Endodermal cell (in vitro differentiated cells): ENCODE measurements around the gene ZRANB3. TPM values are rescaled to one million over a fixed set of nuclear protein-coding genes. Genes with fewer than 3 reads are reported as not detected.

Source experiments
- DNase-seq: peaks from one replicate; pipeline ENCODE4 v3.0.0-alpha.2; 2017
- H3K27ac ChIP-seq: 2 replicates; pipeline ENCODE4 v1.5.1; 2013; ENCODE audit warnings: mild to moderate bottlenecking, low read depth, low read length, moderate library complexity
- H3K27me3 ChIP-seq: 2 replicates; pipeline ENCODE4 v1.6.1; 2013; ENCODE audit warnings: mild to moderate bottlenecking, low read length, moderate library complexity; ENCODE audit not compliant: insufficient read depth, control insufficient read depth, poor library complexity, severe bottlenecking
- H3K36me3 ChIP-seq: 2 replicates; pipeline ENCODE4 v1.7.0; 2013; ENCODE audit warnings: mild to moderate bottlenecking, low read length, moderate library complexity; ENCODE audit not compliant: control insufficient read depth, insufficient read depth
- H3K4me1 ChIP-seq: one replicate; pipeline ENCODE4 v1.7.0; 2013; ENCODE audit warnings: low read length; ENCODE audit not compliant: control insufficient read depth, insufficient read depth
- H3K4me3 ChIP-seq: 2 replicates; pipeline ENCODE4 v1.5.1; 2013; ENCODE audit warnings: mild to moderate bottlenecking, low read length, moderate library complexity
- H3K9ac ChIP-seq: 2 replicates; pipeline ENCODE4 v1.6.1; 2013; ENCODE audit warnings: mild to moderate bottlenecking, low read length, moderate library complexity; ENCODE audit not compliant: poor library complexity, severe bottlenecking; ENCODE audit errors: extremely low read depth
- H3K9me3 ChIP-seq: 2 replicates; pipeline ENCODE4 v1.6.1; 2013; ENCODE audit warnings: mild to moderate bottlenecking, low read length, moderate library complexity; ENCODE audit not compliant: control insufficient read depth
- H3K27ac Mint-ChIP-seq: 2 replicates; pipeline ENCODE4 v1.8.0; 2020; ENCODE audit warnings: mixed read lengths
- H3K27me3 Mint-ChIP-seq: 2 replicates; pipeline ENCODE4 v1.8.0; 2021; ENCODE audit warnings: mild to moderate bottlenecking, mixed read lengths; ENCODE audit not compliant: insufficient read depth
- H3K36me3 Mint-ChIP-seq: 2 replicates; pipeline ENCODE4 v1.8.0; 2020; ENCODE audit warnings: low read depth, mixed read lengths
- H3K4me1 Mint-ChIP-seq: 2 replicates; pipeline ENCODE4 v1.8.0; 2020; ENCODE audit warnings: mixed read lengths
- H3K4me3 Mint-ChIP-seq: 2 replicates; pipeline ENCODE4 v1.8.0; 2020; ENCODE audit warnings: mild to moderate bottlenecking, moderate library complexity, mixed read lengths
- H3K9me3 Mint-ChIP-seq: 2 replicates; pipeline ENCODE4 v1.8.0; 2020; ENCODE audit warnings: mild to moderate bottlenecking, mixed read lengths
- WGBS, 2 experiments: methylation state at CpG; one replicate each; pipeline versions ENCODE4 v1.1.5 to v1.1.7; 2013; ENCODE audit warnings: missing lambda C conversion rate in 2 of 2, mixed read lengths in 1 of 2; ENCODE audit not compliant: insufficient coverage in 1 of 2, insufficient read length in 1 of 2; 5-methylcytosine and 5-hydroxymethylcytosine counted together
- total RNA-seq, 2 donors: library from RNA; stranded (reverse); fragmentation: NEBNext Ultra II Directional in 1 of 2; extraction: Animal tissue kit (Norgen Biotek cat#: 25700) in 1 of 2; gene quantifications; 2 replicates in 1 of 2; 3 replicates in 1 of 2; pipeline ENCODE4 v1.2.1, GENCODE V29; 2021
- TF ChIP-seq, protein P1 (sequence below): fragments of 200-600 bp; sonication (generic); conservative IDR thresholded peaks from 2 replicates; pipeline ENCODE4 v1.5.0; 2021; ENCODE audit warnings: antibody characterized with exemption, mild to moderate bottlenecking

Gene ZRANB3
- total RNA-seq, 2 donors from 2014 or later, result 17.2 to 20.7 TPM

DNA sequence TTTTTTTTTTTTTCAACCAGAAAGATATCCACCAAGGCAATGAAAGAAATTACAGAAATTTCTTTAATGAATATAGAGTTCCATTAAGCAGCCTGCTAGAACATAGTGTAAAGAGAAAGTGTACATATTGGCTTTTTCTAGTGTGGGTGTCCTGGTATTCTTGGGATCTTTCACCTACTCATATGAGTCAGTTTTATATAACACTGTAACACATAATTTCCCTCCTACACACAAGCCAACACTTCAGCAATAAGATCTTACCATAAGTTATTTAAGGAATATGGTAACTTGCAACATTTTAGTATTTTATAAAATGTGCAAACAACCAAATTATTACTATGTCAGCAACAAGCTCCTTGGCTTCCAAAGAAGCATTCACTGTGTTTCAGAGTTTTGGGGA, 59.9 kb downstream of the ZRANB3 start:
- Histone ChIP-seq H3K9ac (no peak overlapping the region), H3K9me3 (no peaks in the 10 kb centered on the region), H3K4me1 (no peaks in the 10 kb centered on the region), H3K27ac (no peak overlapping the region), H3K36me3 (no peaks in the 10 kb centered on the region), H3K27me3 (no peaks in the 10 kb centered on the region), H3K4me3 (no peak overlapping the region)
- TF ChIP-seq, protein P1, sequence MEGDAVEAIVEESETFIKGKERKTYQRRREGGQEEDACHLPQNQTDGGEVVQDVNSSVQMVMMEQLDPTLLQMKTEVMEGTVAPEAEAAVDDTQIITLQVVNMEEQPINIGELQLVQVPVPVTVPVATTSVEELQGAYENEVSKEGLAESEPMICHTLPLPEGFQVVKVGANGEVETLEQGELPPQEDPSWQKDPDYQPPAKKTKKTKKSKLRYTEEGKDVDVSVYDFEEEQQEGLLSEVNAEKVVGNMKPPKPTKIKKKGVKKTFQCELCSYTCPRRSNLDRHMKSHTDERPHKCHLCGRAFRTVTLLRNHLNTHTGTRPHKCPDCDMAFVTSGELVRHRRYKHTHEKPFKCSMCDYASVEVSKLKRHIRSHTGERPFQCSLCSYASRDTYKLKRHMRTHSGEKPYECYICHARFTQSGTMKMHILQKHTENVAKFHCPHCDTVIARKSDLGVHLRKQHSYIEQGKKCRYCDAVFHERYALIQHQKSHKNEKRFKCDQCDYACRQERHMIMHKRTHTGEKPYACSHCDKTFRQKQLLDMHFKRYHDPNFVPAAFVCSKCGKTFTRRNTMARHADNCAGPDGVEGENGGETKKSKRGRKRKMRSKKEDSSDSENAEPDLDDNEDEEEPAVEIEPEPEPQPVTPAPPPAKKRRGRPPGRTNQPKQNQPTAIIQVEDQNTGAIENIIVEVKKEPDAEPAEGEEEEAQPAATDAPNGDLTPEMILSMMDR, result no peak
- H3K27me3 Mint-ChIP-seq, result no peaks in the 10 kb centered on the region
- no peaks in the 10 kb centered on the region for H3K4me1 Mint-ChIP-seq
- no peak for DNase-seq
- H3K27ac Mint-ChIP-seq, result no peak overlapping the region
- H3K4me3 Mint-ChIP-seq, result no peak overlapping the region
- H3K9me3 Mint-ChIP-seq, result no peaks in the 10 kb centered on the region
- H3K36me3 Mint-ChIP-seq, result no peaks in the 10 kb centered on the region

DNA sequence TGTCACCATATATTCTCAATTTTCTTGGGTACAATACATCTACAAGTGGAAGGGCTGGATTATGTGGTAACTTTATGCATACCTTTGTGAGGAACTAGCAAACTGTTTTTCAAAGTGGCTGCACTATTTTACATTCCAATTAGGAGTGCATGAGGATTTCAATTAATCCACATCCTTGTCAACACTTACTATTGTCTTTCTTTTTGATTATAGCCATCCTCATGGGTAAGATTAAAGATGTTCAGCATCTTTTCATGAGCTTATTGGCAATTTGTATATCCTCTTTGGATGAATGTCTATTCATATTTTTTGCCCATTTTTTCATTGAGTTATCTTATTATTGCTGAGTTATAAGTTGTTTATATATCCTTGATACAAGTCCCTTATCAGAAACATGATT, 73.7 kb downstream of the ZRANB3 start:
- no peak overlapping the region for H3K9ac ChIP-seq
- peaks cover 49% of the 10 kb centered on the region for H3K9me3 Mint-ChIP-seq
- H3K4me1 ChIP-seq, result no peaks in the 10 kb centered on the region
- TF ChIP-seq, protein P1, result no peak
- no peak overlapping the region for H3K4me3 Mint-ChIP-seq
- no peak overlapping the region for H3K4me3 ChIP-seq
- no peaks in the 10 kb centered on the region for H3K27me3 ChIP-seq
- no peaks in the 10 kb centered on the region for H3K36me3 ChIP-seq
- H3K27ac ChIP-seq, result no peak overlapping the region
- DNase-seq, result no peak
- H3K27ac Mint-ChIP-seq, result no peak overlapping the region
- no peaks in the 10 kb centered on the region for H3K27me3 Mint-ChIP-seq
- peaks cover 34% of the 10 kb centered on the region for H3K36me3 Mint-ChIP-seq
- H3K4me1 Mint-ChIP-seq, result peaks cover 2% of the 10 kb centered on the region
- H3K9me3 ChIP-seq, result peaks cover 46% of the 10 kb centered on the region

DNA sequence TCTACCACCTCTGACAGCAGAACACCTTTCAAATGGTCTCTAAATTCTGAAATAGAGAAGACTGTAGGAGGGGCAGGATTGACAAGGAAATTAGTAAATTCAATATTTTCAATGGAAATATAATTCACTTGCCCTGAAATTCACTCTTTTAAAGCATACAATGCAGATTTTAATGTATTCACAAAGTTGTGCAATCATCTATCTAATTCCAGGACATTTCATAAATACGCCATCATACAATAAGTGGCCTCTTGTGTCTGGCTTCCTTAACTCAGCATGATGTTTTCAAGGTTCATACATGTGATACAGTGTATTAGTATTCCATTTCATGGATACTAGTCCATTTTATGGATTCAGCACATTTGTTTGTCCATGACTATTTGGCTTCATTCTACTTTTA, 74.2 kb downstream of the ZRANB3 start:
- peaks cover 2% of the 10 kb centered on the region for H3K4me1 Mint-ChIP-seq
- Histone ChIP-seq H3K27ac (no peak overlapping the region), H3K9ac (no peak overlapping the region), H3K27me3 (no peaks in the 10 kb centered on the region), H3K36me3 (no peaks in the 10 kb centered on the region), H3K9me3 (peaks cover 51% of the 10 kb centered on the region), H3K4me1 (no peaks in the 10 kb centered on the region), H3K4me3 (no peak overlapping the region)
- TF ChIP-seq, protein P1, result no peak
- H3K36me3 Mint-ChIP-seq, result peaks cover 38% of the 10 kb centered on the region
- no peaks in the 10 kb centered on the region for H3K27me3 Mint-ChIP-seq
- DNase-seq, result no peak
- H3K9me3 Mint-ChIP-seq, result peaks cover 53% of the 10 kb centered on the region
- H3K27ac Mint-ChIP-seq, result no peak overlapping the region
- 96 to 100% methylated on average over 1 of the region's 1 CpG for WGBS, 2 experiments
- H3K4me3 Mint-ChIP-seq, result no peak overlapping the region
